BLaER1 (cell line): ENCODE data around the gene MACF1.

Source experiments
- H3K27ac ChIP-seq: shearing (Covaris generic); formaldehyde crosslinking; 2 replicates; pipeline ENCODE4 v1.8.1; 2022
- H3K27me3 ChIP-seq: shearing (Covaris generic); formaldehyde crosslinking; 2 replicates; pipeline ENCODE4 v1.8.1; 2022
- H3K36me3 ChIP-seq: shearing (Covaris generic); formaldehyde crosslinking; 2 replicates; pipeline ENCODE4 v1.8.1; 2022
- H3K4me1 ChIP-seq: shearing (Covaris generic); formaldehyde crosslinking; 2 replicates; pipeline ENCODE4 v1.8.1; 2022
- H3K4me2 ChIP-seq: shearing (Covaris generic); formaldehyde crosslinking; 2 replicates; pipeline ENCODE4 v1.8.1; 2022
- H3K4me3 ChIP-seq: shearing (Covaris generic); formaldehyde crosslinking; 2 replicates; pipeline ENCODE4 v1.8.1; 2022
- H3K9ac ChIP-seq: shearing (Covaris generic); formaldehyde crosslinking; 2 replicates; pipeline ENCODE4 v1.8.1; 2022
- H3K9me3 ChIP-seq: shearing (Covaris generic); formaldehyde crosslinking; 2 replicates; pipeline ENCODE4 v1.8.1; 2022
- H4K20me1 ChIP-seq: shearing (Covaris generic); formaldehyde crosslinking; 2 replicates; pipeline ENCODE4 v1.8.1; 2022
- Cebpa-rat ChIP-seq: shearing (Covaris generic); IDR thresholded peaks from 2 replicates; pipeline ENCODE4 v1.8.1; 2022

The MACF1 gene

DNA sequence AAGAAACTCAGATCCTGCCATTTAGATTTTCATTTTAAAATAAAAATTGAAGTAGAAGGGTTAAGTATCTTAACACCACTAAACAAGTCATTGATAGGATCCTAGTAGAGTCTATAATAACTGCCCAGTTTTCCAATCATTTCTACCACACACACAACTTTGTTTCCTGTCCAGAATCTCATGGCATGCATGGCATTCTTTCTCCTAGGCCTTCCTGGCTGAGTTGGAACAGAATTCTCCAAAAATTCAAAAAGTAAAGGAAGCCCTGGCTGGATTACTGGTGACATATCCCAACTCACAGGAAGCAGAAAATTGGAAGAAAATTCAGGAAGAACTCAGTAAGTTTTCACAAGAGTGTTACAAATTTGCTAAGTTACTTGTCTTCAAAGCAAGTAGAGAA lies 175.5 kb downstream of the MACF1 start:
- no peak overlapping the region for H3K27ac ChIP-seq
- peaks cover 98% of the 10 kb centered on the region for H3K36me3 ChIP-seq
- H3K9me3 ChIP-seq: no peaks in the 10 kb centered on the region
- H3K27me3 ChIP-seq: no peaks in the 10 kb centered on the region
- no peaks in the 10 kb centered on the region for H3K4me1 ChIP-seq
- H3K4me3 ChIP-seq: no peak overlapping the region
- no peak overlapping the region for H3K9ac ChIP-seq
- H4K20me1 ChIP-seq: no peaks in the 10 kb centered on the region
- no peak overlapping the region for H3K4me2 ChIP-seq
- TF ChIP-seq Cebpa-rat: no peak

GRCh38 chr1:39381839-39382238 lies 177.3 kb downstream of the MACF1 start:
- TF ChIP-seq Cebpa-rat: no peak
- no peak overlapping the region for H3K4me3 ChIP-seq
- no peaks in the 10 kb centered on the region for H3K4me1 ChIP-seq
- H3K36me3 ChIP-seq: peaks cover 100% of the 10 kb centered on the region
- no peak overlapping the region for H3K4me2 ChIP-seq
- H3K9ac ChIP-seq: no peak overlapping the region
- H3K27me3 ChIP-seq: no peaks in the 10 kb centered on the region
- no peak overlapping the region for H3K27ac ChIP-seq
- no peaks in the 10 kb centered on the region for H4K20me1 ChIP-seq
- no peaks in the 10 kb centered on the region for H3K9me3 ChIP-seq

- peaks cover 21% of the 10 kb centered on the region for H4K20me1 ChIP-seq
- TF ChIP-seq Cebpa-rat: no peak
- H3K27me3 ChIP-seq: no peaks in the 10 kb centered on the region
- no peak overlapping the region for H3K4me3 ChIP-seq
- no peaks in the 10 kb centered on the region for H3K4me1 ChIP-seq
- H3K9ac ChIP-seq: no peak overlapping the region
- no peak overlapping the region for H3K27ac ChIP-seq
- H3K36me3 ChIP-seq: peaks cover 100% of the 10 kb centered on the region
- H3K9me3 ChIP-seq: no peaks in the 10 kb centered on the region
- H3K4me2 ChIP-seq: no peak overlapping the region
These were observed 179.8 kb downstream of the MACF1 start for GRCh38 chr1:39384305-39384704.

DNA sequence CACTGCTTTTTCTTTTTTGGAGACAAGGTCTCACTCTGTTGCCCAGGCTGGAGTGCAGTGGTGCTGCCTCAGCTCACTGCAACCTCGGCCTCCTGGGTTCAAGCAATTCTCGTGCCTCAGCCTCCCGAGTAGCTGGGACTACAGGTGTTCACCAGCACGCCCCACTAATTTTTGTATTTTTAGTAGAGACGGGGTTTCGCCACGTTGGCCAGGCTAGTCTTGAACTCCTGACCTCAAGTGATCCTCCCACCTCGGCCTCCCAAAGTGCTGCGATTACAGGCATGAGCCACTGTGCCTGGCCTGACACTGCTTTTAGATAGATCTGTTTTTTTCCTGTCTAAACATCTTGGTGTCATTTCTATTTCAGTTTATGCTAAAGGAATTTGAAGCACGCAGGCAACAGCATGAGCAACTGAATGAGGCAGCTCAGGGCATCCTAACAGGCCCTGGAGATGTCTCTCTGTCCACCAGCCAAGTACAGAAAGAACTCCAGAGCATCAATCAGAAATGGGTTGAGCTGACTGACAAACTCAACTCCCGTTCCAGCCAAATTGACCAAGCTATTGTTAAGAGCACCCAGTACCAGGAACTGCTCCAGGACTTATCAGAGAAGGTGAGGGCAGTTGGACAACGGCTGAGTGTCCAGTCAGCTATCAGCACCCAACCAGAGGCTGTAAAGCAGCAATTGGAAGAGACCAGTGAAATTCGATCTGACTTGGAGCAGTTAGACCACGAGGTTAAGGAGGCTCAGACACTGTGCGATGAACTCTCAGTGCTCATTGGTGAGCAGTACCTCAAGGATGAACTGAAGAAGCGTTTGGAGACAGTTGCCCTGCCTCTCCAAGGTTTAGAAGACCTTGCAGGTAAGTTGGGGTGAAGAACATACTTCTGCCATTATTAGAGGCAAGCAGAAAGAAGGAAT lies 180.8 kb downstream of the MACF1 start:
- peaks cover 100% of the 10 kb centered on the region for H3K36me3 ChIP-seq
- H4K20me1 ChIP-seq: peaks cover 30% of the 10 kb centered on the region
- no peaks in the 10 kb centered on the region for H3K9me3 ChIP-seq
- no peaks in the 10 kb centered on the region for H3K27me3 ChIP-seq
- H3K4me2 ChIP-seq: no peak overlapping the region
- H3K27ac ChIP-seq: no peak overlapping the region
- no peaks in the 10 kb centered on the region for H3K4me1 ChIP-seq
- H3K4me3 ChIP-seq: no peak overlapping the region
- TF ChIP-seq Cebpa-rat: no peak
- no peak overlapping the region for H3K9ac ChIP-seq

GRCh38 chr1:39386997-39387396 lies 182.5 kb downstream of the MACF1 start:
- no peak overlapping the region for H3K9ac ChIP-seq
- H3K4me3 ChIP-seq: no peak overlapping the region
- TF ChIP-seq Cebpa-rat: no peak
- H3K4me2 ChIP-seq: no peak overlapping the region
- H3K36me3 ChIP-seq: peaks cover 99% of the 10 kb centered on the region
- H3K9me3 ChIP-seq: no peaks in the 10 kb centered on the region
- H3K27ac ChIP-seq: no peak overlapping the region
- no peaks in the 10 kb centered on the region for H3K27me3 ChIP-seq
- peaks cover 47% of the 10 kb centered on the region for H4K20me1 ChIP-seq
- peaks cover 5% of the 10 kb centered on the region for H3K4me1 ChIP-seq

- no peak for TF ChIP-seq Cebpa-rat
- H3K4me2 ChIP-seq: no peak overlapping the region
- no peaks in the 10 kb centered on the region for H3K9me3 ChIP-seq
- peaks cover 52% of the 10 kb centered on the region for H4K20me1 ChIP-seq
- H3K4me1 ChIP-seq: peaks cover 9% of the 10 kb centered on the region
- no peak overlapping the region for H3K9ac ChIP-seq
- H3K4me3 ChIP-seq: no peak overlapping the region
- no peak overlapping the region for H3K27ac ChIP-seq
- H3K36me3 ChIP-seq: peaks cover 97% of the 10 kb centered on the region
- H3K27me3 ChIP-seq: no peaks in the 10 kb centered on the region
These were observed 183.0 kb downstream of the MACF1 start for GRCh38 chr1:39387452-39387851.

DNA sequence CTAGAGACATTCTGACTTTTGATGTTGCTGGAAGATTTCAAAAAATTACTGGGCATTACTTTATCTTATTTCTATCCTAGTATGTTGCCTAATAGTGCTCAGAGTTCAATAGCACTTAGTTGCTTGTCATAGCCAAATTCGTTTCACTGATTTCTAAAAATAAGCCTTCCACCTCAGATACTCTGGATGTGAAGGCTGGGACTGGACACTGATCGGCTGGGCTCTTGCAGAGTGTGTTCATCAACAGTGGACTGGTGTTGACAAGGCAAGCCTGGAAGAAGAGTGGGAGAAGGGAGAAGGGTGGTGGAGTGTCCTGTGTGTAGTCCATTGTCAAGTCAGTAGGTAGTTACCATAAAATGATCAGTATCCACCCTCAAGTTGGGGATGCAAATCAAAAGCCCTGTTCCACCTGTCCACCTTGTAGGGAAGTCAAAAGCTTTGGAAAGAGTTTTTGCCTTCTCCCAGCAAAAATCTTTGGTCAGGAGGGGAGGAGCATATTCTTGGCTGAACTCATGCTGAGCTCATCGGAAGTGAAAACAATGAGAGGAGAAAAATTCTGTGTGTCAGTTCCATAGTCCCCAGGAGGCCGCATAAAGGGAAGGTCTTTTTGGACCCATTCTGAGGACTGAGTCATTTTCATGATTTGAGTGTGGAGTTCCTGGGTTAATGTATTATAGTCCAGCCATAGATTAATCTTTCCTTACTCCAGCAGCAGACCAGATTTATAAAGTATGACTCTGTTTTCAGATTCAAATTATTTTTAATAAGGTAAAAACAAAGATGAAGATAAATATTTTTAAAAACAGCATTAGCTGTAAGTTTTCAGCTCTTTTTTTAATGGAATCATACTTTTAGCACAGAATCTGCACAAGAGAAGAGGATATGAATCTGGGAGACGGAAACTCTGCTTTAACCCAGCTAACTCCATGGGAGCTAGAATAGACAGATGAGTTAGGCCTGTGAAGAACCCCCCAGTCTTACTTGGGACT lies 187.5 kb downstream of the MACF1 start:
- Histone ChIP-seq H3K27ac (peak overlapping the region; percentile 3; the same call in 1 of the 2 replicates), H3K9ac (no peak overlapping the region), H3K4me2 (no peak overlapping the region), H4K20me1 (peaks cover 97% of the 10 kb centered on the region), H3K4me3 (no peak overlapping the region), H3K4me1 (peaks cover 52% of the 10 kb centered on the region), H3K9me3 (no peaks in the 10 kb centered on the region), H3K27me3 (no peaks in the 10 kb centered on the region), H3K36me3 (peaks cover 76% of the 10 kb centered on the region)
- TF ChIP-seq Cebpa-rat: no peak

DNA sequence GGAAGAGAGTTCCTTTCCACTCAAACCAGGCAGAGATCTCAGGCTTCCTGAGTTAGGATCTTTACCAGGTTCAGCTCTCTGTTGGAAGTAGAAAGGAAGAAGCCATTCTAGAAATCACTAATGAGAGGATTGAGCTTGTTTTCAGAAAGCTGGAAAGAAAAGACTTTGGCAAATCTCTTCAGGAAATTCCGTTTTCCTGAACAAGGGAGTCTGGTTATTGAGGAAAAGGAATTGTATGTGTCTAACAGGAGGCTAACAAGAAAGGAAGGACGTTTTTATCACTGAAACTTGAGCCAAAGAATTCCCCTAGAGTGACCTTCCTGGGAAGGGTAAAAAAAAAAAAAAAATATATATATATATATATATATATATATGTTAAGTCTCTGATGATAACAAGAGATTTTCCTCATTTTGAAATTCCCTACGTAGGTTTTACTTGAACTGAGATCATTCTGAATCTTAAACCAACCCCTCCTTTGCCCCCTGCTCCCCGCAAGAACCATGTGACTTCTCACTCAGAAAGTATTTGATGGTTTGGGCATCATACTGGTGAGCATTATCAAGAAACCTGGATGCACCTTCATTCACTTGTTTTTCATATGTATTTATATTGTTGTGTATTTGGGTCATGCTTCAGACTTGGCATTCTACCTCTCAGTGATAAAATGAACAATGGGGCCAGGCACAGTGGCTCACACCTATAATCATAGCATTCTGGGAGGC lies 188.5 kb downstream of the MACF1 start:
- no peak for TF ChIP-seq Cebpa-rat
- H3K27ac ChIP-seq: no peak overlapping the region
- no peaks in the 10 kb centered on the region for H3K9me3 ChIP-seq
- H3K9ac ChIP-seq: no peak overlapping the region
- peaks cover 62% of the 10 kb centered on the region for H3K4me1 ChIP-seq
- peaks cover 67% of the 10 kb centered on the region for H3K36me3 ChIP-seq
- no peak overlapping the region for H3K4me2 ChIP-seq
- no peak overlapping the region for H3K4me3 ChIP-seq
- H4K20me1 ChIP-seq: peaks cover 99% of the 10 kb centered on the region
- H3K27me3 ChIP-seq: no peaks in the 10 kb centered on the region

DNA sequence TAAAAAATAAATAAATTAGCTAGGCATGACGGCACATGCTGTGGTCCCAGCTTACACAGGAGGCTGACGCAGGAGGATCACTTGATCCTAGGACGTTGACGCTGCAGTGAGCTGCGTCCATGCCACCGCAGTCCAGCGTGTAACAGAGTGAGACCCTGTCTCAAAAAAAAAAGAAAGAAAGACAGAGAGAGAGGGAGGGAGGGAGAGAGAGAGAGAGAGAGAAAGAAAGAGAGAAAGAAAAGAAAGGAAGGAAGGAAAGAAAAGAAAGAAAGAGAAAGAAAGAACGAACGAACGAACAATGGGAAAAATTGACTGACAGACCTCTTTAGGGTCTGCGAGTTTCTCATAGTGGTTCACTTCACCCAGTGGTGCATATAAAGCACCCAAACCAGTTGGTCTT lies 189.2 kb downstream of the MACF1 start:
- Histone ChIP-seq H3K27me3 (no peaks in the 10 kb centered on the region), H3K36me3 (peaks cover 60% of the 10 kb centered on the region), H4K20me1 (peaks cover 99% of the 10 kb centered on the region), H3K4me3 (no peak overlapping the region), H3K27ac (no peak overlapping the region), H3K4me2 (no peak overlapping the region; the same call in 1 of the 2 replicates), H3K4me1 (peaks cover 68% of the 10 kb centered on the region), H3K9ac (no peak overlapping the region), H3K9me3 (no peaks in the 10 kb centered on the region)
- TF ChIP-seq Cebpa-rat: no peak
